GM23338 (cell line): ENCODE results near the gene MAPT. TPM values are rescaled to one million over a fixed set of nuclear protein-coding genes. Genes with fewer than 3 reads are reported as not detected.

Experiments used
- EZH2 ChIP-seq: fragments of 200-600 bp; sonication (generic); IDR thresholded peaks from one replicate; pipeline ENCODE4 v1.8.0; 2017; ENCODE audit warnings: antibody characterized with exemption, mild to moderate bottlenecking, low read depth; ENCODE audit not compliant: unreplicated experiment
- EZH2phosphoT487 ChIP-seq: fragments of 200-600 bp; sonication (generic); IDR thresholded peaks from one replicate; pipeline ENCODE4 v1.8.1; 2018; ENCODE audit warnings: antibody characterized with exemption; ENCODE audit not compliant: unreplicated experiment
- JUNB ChIP-seq: IDR thresholded peaks from one replicate; pipeline ENCODE4 v1.6.1; 2016; ENCODE audit warnings: antibody characterized with exemption; ENCODE audit not compliant: unreplicated experiment
- NANOG ChIP-seq: IDR thresholded peaks from 2 replicates; pipeline ENCODE4 v1.6.1; 2016; ENCODE audit warnings: antibody characterized with exemption, borderline replicate concordance
- REST ChIP-seq: IDR thresholded peaks from one replicate; pipeline ENCODE4 v1.6.1; 2018; ENCODE audit warnings: antibody characterized with exemption; ENCODE audit not compliant: unreplicated experiment
- STAT1 ChIP-seq: IDR thresholded peaks from one replicate; pipeline ENCODE4 v1.6.1; 2016; ENCODE audit warnings: antibody characterized with exemption; ENCODE audit not compliant: unreplicated experiment
- ZNF114 ChIP-seq: fragments of 250-450 bp; sonication (Bioruptor Pico); IDR thresholded peaks from 2 replicates; pipeline ENCODE4 v1.5.0; 2020; ENCODE audit warnings: mild to moderate bottlenecking, moderate library complexity
- ZNF331 ChIP-seq: fragments of 250-450 bp; sonication (Bioruptor Pico); IDR thresholded peaks from 2 replicates; pipeline ENCODE4 v1.5.0; 2020; ENCODE audit warnings: low read depth, mild to moderate bottlenecking, moderate library complexity
- ZNF462 ChIP-seq: fragments of 250-450 bp; sonication (Bioruptor Pico); IDR thresholded peaks from 2 replicates; pipeline ENCODE4 v1.5.0; 2020; ENCODE audit warnings: mild to moderate bottlenecking, moderate library complexity
- polyA plus RNA-seq: library from polyadenylated mRNA; unstranded; fragments of >200 nt; fragmentation: Nextera tagmentation; extraction: Ambion mirVana; gene quantifications from 2 replicates; pipeline ENCODE4 v1.2.1, GENCODE V29; 2016
- total RNA-seq: library from RNA; depleted of rRNA; stranded (reverse); fragments of >200 nt; shearing (Covaris generic); gene quantifications from 2 replicates; pipeline ENCODE4 v1.2.3, GENCODE V29; 2014

Gene MAPT
- total and polyA plus RNA-seq, 2 experiments from 2014 or later: 1.1 to 2.1 TPM

DNA sequence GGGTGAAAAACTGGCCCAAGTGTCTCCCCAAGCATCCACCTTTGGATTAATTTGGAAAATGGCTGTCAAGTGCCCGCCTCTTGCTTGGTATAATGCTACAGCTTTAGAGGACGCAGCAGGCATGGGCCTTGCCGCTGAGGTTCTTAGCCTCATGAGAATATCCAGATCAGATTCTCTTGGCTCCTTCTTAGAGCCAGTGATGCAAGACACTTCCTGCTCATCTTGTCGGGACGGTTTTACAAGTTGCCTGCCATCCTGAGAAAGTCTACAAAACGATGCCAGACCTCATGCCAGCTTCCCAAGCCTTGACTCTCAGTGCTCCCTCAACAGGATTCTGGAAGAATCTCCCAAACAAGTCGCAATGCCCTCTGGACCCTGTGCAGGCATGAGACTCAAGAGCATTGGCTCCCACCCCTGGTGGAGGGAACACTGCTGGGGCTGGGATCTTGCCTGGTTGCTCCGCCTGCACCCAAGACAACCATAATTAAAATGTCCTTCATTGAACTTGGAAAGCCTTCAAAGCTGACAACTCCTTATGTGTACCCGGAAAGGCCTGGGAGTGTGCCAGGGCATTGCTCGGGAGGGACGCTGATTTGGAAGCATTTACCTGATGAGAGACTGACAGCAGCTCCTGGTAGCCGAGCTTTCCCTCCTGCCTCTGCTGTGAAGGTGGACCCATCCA lies 78.9 kb downstream of the MAPT start (continued):
- TF ChIP-seq ZNF462 (no peak), ZNF331 (CRISPR knock-in tag) (no peak), EZH2 (no peak), REST (no peak), NANOG (no peak), ZNF114 (no peak), STAT1 (no peak), JUNB (no peak), EZH2phosphoT487 (no peak)
